NCI-H526 treated with DMSO at 0.1 percent for 48 hours (cell line): ENCODE measurements around the gene TTC28.
A peak's percentile ranks its signal among the peaks of the same experiment; 100 is the strongest.

ENCODE experiments used
- DNase-seq: peaks from one replicate; lab custom pipeline; 2025; lab: John Stamatoyannopoulos, UW

The TTC28 gene

DNA sequence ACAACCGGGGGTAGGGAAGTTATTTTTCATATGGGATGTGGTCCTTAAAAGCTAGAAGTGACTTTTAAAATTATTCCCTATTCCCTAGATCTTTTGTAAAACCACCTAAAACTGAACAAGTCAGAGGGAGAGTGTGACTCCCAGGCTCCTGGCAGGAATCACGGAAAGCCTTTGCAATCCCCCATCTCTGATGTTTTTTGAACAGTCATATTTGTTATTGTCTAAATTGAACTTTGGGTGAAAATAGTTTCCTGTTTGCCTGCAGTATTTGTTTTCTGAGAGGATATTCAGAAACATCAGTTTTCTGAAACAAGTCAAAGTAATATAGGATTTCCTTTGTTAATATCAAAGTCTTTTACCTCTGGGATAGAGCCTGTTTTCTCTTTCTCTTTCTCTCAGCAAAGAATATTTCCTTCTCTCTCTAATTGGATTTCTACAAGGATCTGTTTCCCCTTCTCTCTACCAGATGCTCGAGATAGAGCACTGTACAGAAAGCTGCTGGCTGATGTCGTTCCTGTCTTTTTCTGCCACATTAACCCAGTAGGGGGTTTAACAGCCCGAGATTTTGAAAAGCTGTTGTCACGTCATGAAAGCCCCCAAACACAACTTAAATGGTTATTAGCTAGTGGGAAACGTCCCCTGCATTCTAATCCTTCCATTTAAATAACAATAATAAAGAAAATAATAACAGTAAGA, 628.4 kb downstream of the TTC28 start:
- DNase-seq, result no peak

DNA sequence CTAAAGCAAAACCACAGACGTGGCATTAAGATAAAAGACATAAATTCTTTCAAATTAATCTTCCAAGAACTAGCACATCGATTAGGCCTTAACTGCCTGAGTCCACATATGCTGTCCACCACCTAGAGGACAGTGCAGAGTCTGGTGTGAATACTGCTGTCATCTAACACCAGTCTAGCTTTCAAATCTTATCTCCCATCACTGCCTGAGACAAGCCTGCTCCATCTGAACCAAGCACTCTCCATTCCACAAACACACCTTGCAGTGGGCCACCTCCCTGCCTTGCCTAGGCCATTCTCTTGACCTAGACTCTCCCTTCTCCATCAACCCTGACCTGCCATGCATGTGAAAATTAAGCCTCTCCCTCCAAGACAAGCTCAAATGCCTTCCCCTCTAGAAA, 631.1 kb downstream of the TTC28 start:
- no peak for DNase-seq

DNA sequence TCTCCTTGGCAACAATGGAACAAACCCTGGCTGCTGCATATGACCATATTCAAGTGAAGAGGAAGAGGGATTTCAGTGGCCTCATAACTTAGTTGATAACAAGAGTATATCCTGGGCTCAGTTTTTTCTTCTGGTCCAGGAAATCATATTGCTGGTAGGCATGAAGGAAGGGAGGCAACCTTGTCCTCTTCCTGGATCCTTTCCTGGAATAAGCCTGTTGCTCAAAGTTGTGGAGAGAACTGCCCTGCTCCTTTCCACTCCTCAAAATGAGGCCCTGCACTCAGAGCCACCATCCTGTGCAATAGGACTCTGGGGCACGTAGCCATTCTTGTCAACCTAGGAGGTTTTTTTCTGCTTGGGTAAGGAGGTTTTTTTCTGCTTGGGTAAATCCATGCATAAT, 631.9 kb downstream of the TTC28 start:
- DNase-seq, result no peak

- no peak for DNase-seq
These were observed 633.5 kb downstream of the TTC28 start for GRCh38 chr22:28046100-28046499.

DNA sequence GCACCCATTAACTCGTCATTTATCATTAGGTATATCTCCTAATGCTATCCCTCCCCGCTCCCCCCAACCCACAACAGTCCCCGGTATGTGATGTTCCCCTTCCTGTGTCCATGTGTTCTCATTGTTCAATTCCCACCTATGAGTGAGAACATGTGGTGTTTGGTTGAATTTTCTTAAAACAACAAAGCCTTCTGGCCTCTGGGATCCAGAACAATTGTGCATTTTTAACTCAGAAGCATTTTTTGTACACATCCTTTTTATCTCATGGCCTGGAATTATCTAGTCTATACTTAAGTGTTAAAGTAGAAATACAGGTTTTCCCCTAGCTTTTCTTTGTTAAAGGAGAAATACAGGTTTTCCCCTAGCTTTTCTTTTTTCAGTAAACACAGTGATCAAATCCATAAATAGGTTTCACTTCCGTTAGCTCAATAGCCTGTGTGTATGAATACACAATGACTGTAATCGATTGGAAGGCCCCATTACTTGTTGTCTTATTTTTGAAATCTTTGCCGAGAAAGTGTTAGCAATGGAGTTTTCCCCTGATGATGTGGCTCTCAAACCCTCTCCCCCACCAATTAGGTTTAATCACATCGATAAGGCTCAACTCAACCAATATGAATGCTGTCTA, 635.0 kb downstream of the TTC28 start:
- DNase-seq, result no peak

GRCh38 chr22:28043266-28043665, 636.4 kb downstream of the TTC28 start:
- no peak for DNase-seq

DNA sequence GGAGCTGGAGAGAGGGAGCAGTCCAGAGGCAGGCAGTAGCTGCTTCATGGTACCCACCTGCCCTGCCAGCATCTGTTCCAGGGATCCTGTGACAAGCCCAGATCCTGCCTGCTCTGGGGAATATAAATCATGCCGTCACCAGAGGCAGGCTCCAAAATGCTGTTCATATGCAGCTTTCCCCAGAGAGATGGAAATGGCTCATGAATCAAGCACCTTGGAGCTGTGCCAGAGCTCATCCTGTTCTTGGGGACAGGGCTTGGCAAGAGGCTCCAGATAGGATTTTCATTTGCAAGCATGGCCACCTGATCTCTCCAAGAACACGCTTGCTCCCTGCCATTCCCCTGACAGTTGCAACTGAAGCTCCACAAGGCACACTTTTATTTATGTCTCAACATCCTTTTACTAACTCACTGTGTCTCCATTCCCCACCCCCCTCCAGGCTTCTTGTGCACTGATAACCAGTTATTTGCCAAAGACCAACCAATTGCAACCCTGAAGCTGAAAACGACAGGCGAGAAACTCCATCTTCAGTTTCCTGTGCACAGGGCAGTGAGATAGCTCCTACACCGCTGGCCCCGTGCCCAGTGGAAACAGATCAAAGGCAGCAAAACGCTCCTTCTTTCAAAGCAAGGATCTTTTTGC, 644.8 kb downstream of the TTC28 start:
- DNase-seq, result peak; percentile 29

DNA sequence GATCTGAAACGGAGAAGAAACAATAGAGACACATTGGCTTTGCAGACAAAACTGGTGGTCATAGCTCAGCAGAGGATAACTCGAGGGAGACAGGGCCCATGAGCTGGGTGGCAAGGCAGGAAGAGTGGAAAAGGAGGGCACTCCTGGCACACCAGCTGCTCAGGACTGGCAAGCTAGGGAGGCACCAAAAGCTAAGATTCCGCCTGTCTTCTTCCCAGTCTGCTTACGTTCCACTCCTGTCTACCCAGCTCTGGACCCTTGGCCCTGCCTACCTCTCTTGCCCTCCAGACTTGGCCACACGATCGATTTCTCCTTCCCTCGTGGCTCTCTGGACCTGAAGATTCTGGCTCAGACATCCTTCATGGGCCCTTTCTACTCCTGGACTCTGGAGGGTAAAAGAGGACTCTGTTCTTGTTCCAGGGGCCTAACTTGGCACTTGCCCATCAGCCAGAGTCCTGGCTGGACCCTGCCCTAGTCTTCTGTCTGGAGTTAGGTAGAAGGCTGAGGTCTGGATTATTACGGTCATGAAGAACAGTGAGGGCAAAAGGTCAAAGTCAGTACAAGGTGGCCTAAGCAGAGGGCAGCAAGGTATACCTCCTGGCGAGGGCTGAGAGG, 645.4 kb downstream of the TTC28 start:
- no peak for DNase-seq

- DNase-seq, result no peak
These were observed 646.8 kb downstream of the TTC28 start for GRCh38 chr22:28032861-28033260.

DNA sequence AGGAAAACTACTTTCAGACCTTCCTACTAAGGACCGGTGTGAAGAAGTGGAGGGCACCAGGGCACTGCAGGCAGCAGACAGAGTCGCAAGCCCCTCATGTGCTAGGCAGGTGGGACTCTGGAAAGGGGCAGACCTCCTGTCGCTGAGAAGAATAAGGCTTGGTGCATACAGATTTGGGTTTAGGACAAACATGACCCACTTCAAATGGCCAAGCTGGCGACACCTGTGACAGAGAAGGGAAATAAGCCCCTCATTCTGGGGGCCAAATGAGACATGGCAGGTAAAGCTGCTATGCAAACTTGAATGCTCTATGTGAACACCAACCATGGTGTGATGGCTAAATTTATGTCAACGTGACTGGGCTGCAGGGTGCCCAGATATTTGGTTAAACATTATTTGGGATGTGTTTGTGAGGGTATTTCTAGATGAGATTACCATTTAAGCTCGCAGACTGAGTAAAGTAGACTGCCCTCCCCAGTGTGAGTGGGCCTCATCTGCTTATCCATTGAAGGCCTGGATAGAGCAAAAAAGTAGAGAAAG, 648.2 kb downstream of the TTC28 start:
- DNase-seq, result no peak

- DNase-seq, result no peak
These were observed 649.2 kb downstream of the TTC28 start for GRCh38 chr22:28030473-28030872.

DNA sequence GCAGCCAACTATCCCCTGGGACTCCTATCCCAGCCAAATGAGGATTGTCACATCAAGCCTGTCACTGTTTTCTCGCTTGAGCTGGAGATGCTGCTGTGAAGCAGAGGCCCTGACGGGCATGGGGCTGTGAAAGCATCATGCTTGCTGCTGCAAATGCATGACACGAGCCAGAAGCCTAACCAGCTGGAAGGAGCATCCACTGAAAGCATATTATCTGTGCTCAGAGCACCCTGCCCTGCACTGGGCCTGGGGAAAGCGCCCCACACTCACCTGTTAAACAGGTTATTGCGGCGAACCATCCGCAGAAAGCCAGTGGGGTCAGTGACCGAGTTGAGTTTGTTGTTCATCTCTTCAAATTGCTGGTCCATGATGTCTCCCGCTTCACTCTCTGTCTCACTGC, 649.7 kb downstream of the TTC28 start:
- DNase-seq, result no peak

DNA sequence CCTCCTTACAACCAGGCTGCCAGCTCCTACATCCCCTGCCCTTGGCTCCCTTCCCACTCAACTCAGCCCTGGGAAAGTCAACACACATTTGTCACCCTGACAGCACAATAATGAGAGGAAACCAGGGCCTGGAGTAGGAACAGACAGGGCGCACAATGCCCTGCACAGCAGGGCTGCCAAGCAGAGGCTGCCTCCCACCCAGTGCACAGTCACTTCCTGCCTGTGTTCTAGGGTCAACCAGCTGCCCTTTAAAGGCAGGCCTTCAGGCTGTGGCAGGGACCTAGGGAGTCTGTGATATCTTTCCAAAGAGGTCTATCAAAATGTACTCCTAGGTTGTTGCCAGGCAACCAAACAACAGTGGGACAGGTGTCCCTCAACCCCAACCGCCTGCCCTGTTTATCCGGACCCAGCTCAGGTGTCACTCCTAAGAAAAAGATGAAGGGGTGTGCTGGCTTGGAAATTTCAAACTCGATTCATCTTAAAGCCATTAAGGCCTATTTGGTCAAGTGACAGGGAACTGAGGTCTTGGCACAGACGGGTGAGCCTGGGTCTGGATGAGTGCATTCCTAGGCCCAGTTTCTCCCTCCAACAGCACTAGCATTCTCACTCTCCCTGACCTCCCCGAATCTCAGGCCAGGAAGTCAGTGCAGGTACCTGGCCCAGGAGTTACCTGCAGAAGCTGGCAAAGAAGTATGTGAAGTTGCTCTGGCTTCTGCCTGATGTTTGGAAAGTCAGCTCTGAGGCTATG, 650.3 kb downstream of the TTC28 start:
- no peak for DNase-seq

- DNase-seq, result no peak
These were observed 651.9 kb downstream of the TTC28 start for GRCh38 chr22:28027453-28028448.

- DNase-seq, result no peak
These were observed 653.6 kb downstream of the TTC28 start for GRCh38 chr22:28025866-28026575.

- DNase-seq, result no peak
These were observed 654.3 kb downstream of the TTC28 start for GRCh38 chr22:28025333-28025732.

- no peak for DNase-seq
These were observed 655.2 kb downstream of the TTC28 start for GRCh38 chr22:28024422-28024888.

DNA sequence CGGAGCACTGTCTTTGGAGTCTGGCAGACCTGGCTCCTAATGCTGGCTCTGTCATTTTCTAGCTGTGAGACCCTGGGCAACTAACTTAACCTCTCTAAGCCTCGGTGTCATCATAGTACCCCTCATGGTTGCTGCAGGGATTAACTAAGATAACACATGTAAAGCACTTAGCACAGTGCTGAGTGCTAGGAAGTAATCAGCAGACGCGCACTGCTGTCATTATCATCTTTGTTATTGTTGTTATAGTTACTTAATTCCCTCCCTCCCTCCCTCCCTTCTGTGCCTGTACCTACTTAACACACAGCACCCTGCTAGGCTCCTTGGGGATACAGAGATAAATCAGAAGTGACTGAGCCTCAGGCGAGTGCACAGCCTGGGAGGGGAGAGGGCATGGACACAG, 655.9 kb downstream of the TTC28 start:
- DNase-seq, result no peak

DNA sequence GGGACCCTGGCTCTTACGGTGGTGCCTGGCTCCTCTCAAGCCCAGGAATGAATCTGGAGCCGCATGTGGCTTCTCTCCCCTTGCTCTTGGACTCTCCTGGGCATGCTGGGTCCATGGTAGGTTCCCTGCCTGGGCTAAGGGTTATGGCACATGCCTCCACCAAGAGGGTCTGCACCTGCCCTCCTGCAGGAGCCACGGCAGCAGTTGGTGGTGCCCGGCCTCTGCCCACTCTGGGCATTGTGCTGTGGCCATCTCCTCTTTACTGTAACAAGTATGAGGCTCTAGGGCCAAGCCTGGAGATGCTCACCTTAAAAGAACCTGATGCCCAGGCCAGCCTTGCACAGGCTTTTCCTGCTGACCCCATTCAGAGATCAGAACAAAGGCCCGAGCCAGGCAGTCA, 656.6 kb downstream of the TTC28 start:
- no peak for DNase-seq
